Dermis blood vessel endothelial cell (primary cell): ENCODE data around the gene BNIP5. TPM values are rescaled to one million over a fixed set of nuclear protein-coding genes. Genes with fewer than 3 reads are reported as not detected.

Experiments used
- DNase-seq: peaks from one replicate; pipeline ENCODE4 v3.0.0; 2010
- total RNA-seq: library from RNA; depleted of rRNA; stranded (reverse); fragments of >200 nt; gene quantifications from 2 replicates; pipeline ENCODE4 v1.2.3, GENCODE V29; 2014

The BNIP5 gene
- total RNA-seq, 1 donor from 2014 or later: not detected

- DNase-seq: no peak
Observed at GRCh38 chr6:36320475-36320874, 16.2 kb downstream of the BNIP5 start.

GRCh38 chr6:36319821-36320220, 16.9 kb downstream of the BNIP5 start:
- DNase-seq: no peak

GRCh38 chr6:36319436-36319762, 17.3 kb downstream of the BNIP5 start:
- DNase-seq: no peak

GRCh38 chr6:36318690-36319435, 17.8 kb downstream of the BNIP5 start:
- no peak for DNase-seq

GRCh38 chr6:36317623-36318022, 19.1 kb downstream of the BNIP5 start:
- no peak for DNase-seq

- DNase-seq: no peak
Observed at GRCh38 chr6:36315921-36316320, 20.8 kb downstream of the BNIP5 start.

- no peak for DNase-seq
Observed at GRCh38 chr6:36314221-36315014, 22.3 kb downstream of the BNIP5 start.

GRCh38 chr6:36313649-36313936, 23.1 kb downstream of the BNIP5 start:
- no peak for DNase-seq

GRCh38 chr6:36312854-36313648, 23.6 kb downstream of the BNIP5 start:
- DNase-seq: no peak

- no peak for DNase-seq
Observed at GRCh38 chr6:36309900-36310299, 26.8 kb downstream of the BNIP5 start.

- DNase-seq: no peak
Observed at GRCh38 chr6:36309203-36309602, 27.5 kb downstream of the BNIP5 start.

GRCh38 chr6:36308514-36308913, 28.2 kb downstream of the BNIP5 start:
- no peak for DNase-seq

GRCh38 chr6:36306375-36306774, 30.3 kb downstream of the BNIP5 start:
- DNase-seq: no peak

GRCh38 chr6:36305885-36306284, 30.8 kb downstream of the BNIP5 start:
- no peak for DNase-seq

GRCh38 chr6:36302227-36302976, 34.3 kb downstream of the BNIP5 start:
- DNase-seq: peak; percentile 96

- peak; percentile 3 for DNase-seq
Observed at GRCh38 chr6:36301781-36302180, 34.9 kb downstream of the BNIP5 start.

GRCh38 chr6:36301085-36301658, 35.5 kb downstream of the BNIP5 start:
- no peak for DNase-seq

GRCh38 chr6:36298027-36298426, 38.7 kb downstream of the BNIP5 start:
- no peak for DNase-seq

- DNase-seq: no peak
Observed at GRCh38 chr6:36297511-36297910, 39.2 kb downstream of the BNIP5 start.

GRCh38 chr6:36297051-36297450, 39.6 kb downstream of the BNIP5 start:
- DNase-seq: no peak

GRCh38 chr6:36296240-36296639, 40.4 kb downstream of the BNIP5 start:
- DNase-seq: no peak

GRCh38 chr6:36292170-36292569, 44.5 kb downstream of the BNIP5 start:
- DNase-seq: no peak
